HG03064 (cell line): ENCODE data around the gene FLII.

Source experiments
- ATAC-seq: cut with Tn5 transposase; IDR thresholded peaks from one replicate; pipeline ENCODE4 v1.9.1; 2021; ENCODE audit warnings: low read depth; ENCODE audit not compliant: unreplicated experiment

Gene FLII

GRCh38 chr17:18261146-18261515 is 2.6 kb upstream of the FLII start:
- no peak for ATAC-seq

- ATAC-seq: peak; percentile 62
Measured at GRCh38 chr17:18260332-18261145, 2.0 kb upstream of the FLII start, which contains the start of gene MIEF2. MIEF2 (plus strand) TSS chr17:18260662; CDS start chr17:18262721, 2,059 bp downstream.

DNA sequence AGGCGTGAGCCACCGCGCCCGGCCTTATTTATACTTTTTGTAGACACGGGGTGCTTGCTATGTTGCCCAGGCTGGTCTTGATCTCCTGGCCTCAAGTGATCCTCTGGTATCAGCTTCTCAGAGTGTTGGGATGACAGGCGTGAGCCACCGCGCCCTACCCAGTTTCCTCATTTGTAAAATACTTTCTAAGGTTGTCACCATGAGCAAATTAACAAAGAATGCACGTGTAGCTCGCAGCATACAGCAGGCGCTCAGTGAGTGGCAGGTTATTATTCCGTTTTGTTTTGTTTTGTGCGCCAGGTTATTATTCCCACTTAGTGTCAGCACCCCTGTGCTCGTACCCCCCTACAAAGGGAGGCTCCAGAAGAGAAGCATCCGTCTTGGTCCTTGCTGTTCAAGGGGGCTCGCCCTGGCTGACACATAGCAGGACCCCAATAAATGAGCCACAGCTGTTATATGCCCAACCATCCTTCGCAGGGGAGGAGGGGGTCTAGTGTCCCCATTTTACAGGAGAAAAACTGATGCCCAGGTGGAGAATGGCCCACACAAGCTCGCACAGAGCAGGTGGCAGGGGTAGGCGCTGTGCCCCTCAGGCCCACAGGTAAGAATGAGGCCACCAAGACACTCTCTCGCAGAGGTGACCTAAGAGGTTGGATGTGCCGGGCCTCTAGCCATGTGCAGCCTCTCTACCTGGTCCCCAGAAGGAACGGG is 1.2 kb upstream of the FLII start:
- no peak for ATAC-seq

DNA sequence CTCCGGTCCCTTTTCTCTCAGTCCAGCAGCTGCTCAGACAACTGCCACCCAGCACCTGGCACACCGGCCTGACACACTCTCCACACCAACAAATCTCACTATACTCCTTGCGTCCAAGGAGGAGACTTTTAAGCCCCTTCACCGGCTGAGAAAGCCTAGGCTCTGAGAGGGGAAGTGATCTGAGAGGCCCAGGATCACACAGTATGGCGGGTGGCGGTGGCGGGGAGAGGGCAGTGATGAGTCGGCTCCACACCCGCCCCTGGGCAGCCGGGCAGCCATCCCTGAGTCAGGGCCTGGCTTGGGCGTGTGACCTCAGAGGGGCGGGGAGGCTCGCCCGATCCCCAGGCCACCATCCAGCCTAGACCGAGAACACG is 569 bp downstream of the FLII start:
- peak; percentile 17 for ATAC-seq

DNA sequence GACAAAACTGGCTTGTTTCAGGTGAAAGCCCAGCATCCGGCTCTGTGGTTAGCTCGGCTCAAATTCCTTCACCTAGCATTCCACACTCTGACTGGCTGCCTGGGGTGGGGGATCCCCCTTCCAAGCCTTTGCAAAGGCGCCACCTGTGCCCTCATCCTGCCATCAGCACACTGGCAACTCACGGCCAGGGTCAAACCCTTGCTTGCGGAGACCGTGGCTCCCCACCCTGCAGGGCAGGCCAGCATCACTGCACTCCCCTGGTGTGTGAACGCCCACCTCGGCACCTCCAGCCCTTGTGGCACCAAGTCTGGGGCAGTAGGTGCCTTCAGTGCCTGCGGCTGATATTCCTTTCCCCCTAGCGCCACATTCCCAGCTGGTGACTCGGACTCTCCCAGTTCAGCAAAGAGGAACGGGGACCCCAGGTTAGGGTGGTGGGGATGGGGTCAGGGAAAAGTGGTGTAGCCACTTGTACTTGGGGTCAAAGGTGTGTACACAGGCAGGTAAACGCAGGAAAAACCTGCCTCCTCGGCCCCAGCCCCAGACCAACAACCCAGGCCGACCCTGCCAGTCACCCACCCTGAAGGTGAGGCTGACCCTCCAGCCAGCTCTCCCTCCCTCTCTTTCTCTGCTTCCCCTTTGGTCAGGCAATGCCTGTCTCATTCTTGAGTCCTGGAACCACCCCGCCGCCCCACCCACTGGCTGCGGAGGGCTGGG is 1.1 kb downstream of the FLII start:
- no peak for ATAC-seq

GRCh38 chr17:18256776-18257175 is 1.8 kb downstream of the FLII start:
- no peak for ATAC-seq

DNA sequence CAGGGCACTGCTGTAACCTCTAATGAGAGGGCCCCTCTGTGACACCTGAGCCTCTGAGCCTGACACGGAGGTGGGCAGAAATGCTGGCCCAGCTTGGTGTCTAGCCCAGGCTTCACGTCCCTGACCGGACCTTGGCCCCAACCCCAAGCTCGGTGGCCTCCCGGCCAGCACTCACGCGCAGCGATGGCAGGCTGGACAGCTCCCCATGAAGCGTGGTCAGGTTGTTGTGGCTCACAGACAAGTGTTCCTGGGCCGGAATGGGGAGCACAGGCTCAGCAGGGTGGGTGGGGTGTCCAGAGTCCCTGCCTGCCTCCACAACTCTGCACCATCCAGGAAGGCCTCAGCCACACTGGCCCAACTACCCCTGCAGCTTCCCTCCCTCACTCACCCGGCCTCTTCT is 2.2 kb downstream of the FLII start:
- no peak for ATAC-seq

DNA sequence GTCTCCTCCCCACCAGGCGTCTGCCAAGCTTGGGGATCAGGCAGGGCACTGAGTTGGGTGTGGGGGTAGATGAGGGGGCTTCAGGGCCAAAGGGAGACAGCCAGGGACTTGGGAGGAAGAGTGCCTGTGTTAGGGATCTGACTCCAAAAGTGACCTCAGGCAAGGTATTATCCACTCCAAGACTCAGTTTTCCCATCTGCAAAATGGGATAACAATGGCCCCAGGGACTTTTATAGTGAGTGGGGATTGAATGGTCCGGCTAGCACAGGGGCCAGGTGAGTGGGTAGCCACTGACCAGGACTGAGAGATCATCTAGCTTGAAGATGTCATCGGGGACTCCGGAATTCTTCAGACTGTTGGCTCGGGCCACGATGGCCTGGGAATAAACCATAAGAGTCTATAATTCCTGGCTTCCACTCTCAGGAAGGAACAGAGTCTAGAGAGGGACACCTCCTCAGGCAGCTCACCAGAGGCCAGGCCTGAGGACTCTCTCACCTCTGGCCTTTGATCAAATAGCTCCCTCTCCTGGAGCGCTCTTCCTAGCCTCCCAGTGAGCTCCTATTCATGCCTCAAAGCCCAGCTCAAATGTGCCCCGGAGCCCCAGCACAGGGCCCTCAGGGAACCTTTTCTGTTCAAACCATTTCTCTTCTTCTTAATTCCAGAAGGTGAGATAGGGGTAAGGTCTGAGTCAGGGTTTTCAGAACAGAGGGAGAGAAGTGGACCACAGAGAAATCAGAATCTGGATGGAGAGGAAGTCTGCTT is 3.5 kb downstream of the FLII start:
- ATAC-seq: no peak

DNA sequence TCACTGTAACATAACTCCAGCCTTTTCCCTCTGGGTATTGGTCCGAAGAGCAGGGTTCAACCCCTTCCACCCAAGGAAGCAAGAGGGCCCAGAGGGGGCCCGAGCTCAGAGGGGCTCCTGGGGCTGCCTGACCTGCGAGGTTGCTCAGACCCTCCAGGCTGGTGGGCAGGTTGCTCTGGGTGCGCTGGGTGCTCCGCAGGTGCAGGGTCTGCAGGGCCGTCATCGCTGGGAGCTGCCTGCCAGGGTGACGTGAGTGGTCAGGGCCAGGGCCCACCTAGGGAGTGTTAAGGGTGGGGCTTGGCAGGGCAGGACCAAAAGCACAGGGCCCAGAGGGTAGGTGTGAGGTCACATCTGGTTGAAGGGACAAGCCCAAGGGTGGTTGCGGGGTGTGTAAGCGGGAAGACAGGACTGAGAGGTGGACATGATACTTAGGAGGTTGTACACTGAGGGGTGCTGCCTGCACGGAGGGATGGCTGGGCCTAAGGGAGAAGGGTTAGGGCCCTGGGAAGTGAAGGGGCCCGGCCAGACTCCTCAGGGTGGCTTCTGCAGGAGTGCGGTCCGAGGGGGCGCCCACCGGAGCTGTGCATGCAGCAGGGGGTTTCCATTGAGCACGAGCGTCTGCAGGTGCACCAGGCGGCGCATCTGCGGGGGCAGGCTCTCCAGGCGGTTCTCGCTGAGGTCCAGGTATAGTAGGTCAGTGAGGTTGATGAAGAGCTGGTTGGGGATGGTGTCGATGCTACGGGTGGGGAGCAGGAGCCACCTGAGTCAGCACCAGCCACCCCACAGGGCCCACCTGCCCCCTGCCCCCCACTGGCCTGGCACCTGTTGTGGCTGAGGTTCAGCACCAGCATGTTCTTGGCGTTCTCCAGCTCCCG is 4.4 kb downstream of the FLII start:
- ATAC-seq: no peak

DNA sequence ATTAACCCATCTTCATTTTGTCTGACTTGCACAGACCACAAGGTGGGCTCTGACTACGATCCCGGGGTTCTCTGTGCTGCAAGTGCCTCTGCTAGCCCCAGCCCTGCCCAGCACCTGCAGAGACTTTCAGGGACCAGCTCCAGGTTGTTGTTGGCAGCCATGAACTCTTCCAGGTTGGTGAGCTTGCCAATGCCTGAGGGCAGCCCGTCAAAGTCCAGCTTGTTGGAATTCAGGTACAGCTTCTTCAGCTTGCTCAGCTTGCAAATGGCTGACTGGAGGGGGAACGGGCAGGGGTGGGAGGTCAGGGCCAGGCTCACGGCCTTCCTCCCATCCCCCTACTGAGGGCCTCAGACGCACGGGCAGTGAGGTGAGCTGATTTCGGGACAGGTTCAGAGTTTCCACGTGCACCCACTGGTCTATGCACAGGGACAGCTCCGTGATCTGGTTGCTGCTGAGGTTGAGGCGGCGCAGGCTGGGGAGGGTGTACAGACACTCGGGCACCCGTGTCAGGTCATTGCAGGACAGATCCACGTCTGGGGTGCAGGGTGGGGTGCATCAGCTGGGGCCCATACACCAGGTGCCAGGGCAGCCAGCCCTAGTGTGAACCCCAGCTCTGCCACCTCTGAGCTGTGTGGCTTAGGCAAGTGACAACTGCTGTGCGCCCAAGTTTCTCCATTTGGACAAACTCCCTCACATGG is 5.2 kb downstream of the FLII start:
- no peak for ATAC-seq

DNA sequence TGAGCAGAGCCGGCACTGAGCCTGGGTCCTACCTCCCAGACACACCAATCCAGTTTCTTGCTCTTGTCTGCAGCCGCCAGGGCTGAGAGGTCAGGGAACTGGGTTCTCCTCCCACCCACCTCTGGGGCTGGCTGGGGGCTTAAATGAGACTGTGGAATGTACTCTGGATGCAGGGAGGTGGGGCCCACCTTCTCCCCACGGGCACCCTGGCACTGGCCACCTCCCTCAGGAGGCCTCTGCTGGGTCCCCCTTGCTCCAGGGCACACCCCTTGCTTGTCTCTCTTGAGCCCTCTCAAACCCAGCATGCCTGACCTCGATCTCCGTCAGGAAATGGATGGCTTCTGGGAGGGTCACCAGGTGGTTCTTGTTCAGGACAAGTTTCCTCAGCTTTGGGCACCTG is 6.4 kb downstream of the FLII start:
- ATAC-seq: no peak

DNA sequence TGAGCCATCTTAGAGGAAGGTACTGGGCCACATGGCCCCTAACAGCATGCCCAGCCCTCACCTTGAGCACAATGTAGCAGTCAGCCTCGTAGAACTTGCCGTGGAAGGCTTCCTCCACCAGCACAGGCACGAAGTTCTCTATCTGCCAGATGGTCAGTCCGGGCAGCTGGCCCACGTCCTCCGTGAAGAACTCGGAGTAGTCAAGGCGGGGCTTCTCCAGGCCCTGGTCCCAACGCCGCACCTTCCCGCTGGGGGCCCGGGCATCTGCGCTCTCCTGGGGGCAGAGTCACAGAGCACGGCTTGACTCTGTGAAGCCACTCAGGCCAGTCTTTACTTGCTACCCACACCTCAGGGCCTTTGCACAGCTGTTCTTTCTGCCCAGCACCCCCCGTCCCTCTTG is 7.3 kb downstream of the FLII start:
- ATAC-seq: no peak

DNA sequence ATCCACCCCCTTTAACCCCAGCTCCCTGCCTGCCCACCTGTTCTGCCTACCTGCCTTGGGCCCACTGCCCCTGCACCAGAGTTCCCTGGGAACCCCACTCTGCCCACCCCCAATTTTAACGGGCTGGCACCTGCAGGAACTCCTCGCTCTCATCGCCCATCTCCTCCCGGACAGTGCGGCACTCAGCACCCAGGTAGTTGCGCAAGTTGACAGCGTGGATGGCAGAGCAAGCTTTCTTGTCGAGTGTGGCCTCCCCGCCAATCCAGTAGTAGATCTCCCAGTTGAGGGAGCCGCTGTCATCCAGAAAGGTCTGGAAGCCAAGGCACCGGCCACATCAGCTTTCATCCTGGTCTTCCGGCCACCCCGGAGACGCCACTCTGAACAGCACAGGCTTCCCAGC is 7.8 kb downstream of the FLII start:
- no peak for ATAC-seq

DNA sequence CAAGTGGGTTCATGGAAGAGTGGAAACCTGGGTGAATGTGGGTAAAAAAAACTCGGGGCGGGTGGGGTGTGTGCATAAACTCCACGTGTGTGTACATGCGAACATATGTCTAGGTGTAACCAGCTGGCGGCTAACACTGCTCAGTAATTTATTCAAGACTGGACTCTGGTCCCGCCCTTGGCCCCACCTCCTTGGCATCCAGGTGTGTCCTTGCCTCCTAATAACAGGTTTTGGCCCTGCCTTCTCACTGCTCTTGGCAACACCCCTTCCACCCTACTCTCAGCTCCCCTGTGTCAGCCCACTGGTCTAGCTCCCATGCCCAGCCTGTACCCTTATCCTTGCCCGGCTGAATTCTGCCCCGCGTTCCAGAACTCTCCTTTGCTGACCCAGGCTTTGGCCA is 8.3 kb downstream of the FLII start:
- no peak for ATAC-seq

- ATAC-seq: no peak
Measured at GRCh38 chr17:18248811-18249210, 9.7 kb downstream of the FLII start.

- no peak for ATAC-seq
Measured at GRCh38 chr17:18248300-18248731, 10.2 kb downstream of the FLII start.

GRCh38 chr17:18247613-18248001 is 10.9 kb downstream of the FLII start:
- ATAC-seq: no peak

- no peak for ATAC-seq
Measured at GRCh38 chr17:18246880-18247612, 11.5 kb downstream of the FLII start.
